ENCODE results near the gene PPP1R12C.
A peak's percentile ranks its signal among the peaks of the same experiment; 100 is the strongest.

Gene PPP1R12C

DNA sequence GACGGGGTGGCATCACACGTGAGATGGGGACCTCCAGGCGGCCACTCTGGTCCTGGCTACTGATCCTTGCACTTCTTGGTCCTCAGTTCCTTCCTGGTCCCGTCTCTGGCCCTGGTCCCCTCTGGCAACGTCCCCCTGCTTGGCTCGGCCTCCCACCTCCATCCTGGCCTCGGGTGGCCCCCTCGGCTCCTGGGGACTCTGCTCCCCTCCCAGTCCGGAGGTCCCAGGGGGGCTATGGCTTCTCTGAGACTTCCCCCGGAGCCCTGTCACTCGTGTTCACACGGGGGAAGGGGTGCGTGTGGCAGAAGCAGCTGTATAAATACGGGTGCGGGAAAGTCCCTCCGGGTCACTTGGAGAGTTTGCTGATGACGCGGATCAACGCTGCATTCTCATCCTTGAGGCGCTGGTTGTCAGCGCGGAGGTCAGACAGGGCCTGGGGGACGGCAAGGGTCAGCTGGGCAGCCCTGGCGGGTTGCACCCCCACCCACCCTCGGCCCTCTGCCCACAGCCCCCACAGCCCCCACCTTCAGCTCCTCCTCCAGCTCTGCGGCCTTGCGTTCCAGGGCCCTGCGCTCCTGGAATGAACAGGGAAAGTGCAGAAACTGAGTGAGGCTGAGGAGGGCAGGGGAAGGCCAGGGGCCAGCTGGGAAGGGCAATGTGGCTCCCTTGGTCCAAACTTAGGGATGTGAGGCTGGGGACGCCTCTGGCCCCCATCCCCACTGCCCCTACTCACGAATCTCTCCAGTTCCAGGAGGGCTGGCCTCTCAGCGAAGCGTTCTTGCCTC, 26.1 kb downstream of the PPP1R12C start:
- TF ChIP-seq, protein P1, sequence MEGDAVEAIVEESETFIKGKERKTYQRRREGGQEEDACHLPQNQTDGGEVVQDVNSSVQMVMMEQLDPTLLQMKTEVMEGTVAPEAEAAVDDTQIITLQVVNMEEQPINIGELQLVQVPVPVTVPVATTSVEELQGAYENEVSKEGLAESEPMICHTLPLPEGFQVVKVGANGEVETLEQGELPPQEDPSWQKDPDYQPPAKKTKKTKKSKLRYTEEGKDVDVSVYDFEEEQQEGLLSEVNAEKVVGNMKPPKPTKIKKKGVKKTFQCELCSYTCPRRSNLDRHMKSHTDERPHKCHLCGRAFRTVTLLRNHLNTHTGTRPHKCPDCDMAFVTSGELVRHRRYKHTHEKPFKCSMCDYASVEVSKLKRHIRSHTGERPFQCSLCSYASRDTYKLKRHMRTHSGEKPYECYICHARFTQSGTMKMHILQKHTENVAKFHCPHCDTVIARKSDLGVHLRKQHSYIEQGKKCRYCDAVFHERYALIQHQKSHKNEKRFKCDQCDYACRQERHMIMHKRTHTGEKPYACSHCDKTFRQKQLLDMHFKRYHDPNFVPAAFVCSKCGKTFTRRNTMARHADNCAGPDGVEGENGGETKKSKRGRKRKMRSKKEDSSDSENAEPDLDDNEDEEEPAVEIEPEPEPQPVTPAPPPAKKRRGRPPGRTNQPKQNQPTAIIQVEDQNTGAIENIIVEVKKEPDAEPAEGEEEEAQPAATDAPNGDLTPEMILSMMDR (conservative IDR thresholded peaks at IDR 0.05; ENCODE audit: low read length), result no peak
- no peak overlapping the region for H3K4me3 ChIP-seq (ENCODE audit: low read length)
- no peak for DNase-seq (ENCODE audit: low read depth)

DNA sequence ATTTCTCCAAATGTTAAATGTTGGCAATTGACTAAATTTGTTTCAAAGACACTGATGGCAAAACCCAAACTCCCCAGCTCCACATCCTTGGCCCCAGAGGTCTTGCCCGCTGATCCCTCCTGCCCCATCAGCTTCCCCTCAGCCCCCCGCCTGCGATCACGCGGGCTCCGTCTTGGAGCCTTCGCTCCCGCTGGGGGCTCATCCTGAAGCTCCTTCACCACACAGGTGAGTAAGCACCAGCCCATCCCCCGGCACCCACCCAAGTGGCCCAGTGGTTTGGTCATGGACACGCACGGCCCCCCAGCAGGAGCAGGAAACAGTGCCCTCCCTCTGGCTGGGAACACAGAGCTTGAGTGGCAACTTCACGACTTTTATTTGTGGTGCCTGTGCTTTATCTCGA, 26.9 kb downstream of the PPP1R12C start:
- TF ChIP-seq, protein P1 (conservative IDR thresholded peaks at IDR 0.05; ENCODE audit: low read length), result no peak
- no peak overlapping the region for H3K4me3 ChIP-seq (ENCODE audit: low read length)
- no peak for DNase-seq (ENCODE audit: low read depth)

DNA sequence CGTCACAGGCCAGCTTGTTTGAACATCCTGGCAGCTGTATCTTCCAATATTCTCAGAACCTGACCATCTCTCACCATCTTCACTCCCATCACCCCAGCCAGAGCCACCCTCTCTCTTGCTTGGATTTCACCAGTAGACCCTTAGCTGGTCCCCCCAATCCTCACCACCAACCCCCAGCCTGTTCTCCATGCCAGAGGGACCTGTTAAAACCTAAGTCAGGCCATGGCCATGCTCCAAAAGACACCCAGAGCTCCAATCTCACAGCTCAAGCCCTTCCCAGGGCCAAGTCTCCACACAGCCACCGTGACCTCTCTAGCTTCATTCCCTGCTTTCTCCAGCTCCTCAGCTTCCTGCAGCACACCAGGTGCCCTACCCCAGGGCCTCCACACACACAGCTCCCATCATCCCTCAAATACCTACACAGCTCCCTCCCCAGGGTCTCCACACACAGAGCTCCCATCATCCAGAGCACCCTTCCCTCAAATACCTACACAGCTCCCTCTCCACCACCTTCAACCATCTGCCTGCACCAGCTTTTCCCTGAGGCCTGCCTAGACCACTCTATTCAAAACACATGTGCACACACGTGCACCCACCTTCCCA, 28.0 kb downstream of the PPP1R12C start:
- no peak for DNase-seq (ENCODE audit: low read depth)
- TF ChIP-seq, protein P1 (conservative IDR thresholded peaks at IDR 0.05; ENCODE audit: low read length), result no peak
- no peak overlapping the region for H3K4me3 ChIP-seq (ENCODE audit: low read length)

DNA sequence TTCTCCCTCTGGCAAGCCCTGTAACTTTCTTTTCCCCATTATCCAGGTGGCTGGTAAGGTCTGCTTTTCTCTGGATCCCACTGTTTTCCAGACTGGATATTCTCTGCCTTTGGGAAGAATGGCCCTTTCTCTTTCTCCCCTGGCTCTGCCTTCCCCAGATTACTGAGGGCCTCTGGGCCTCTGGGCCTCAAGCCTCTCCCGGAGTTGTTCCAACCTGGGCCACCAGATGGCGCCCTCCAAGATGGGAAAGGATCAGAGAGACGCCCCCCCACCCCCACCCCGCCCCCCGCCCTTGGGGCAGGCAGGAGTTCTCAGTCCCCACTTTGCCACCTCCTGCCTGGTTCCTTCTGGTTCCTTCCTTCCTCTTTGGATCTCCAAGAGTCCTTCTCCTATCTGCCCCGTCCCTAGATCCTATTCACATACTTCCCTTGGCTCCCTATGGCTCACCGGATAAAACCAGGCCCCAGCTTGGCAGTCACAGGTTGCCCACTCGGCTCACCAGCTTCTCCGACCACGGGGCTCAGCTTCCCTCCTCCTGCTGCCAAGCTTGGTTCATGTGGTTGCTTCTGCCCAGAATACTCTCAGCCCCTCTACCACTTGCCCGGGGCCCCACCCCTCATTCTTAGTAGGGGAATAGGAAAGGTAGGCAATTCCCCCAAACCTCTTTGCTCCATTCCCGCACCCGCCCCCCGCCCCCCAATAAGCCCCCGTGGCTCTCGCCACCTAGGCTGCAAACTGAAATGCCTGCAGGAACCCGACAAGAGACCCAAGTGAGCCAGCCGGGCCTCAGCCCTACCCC, 28.7 kb downstream of the PPP1R12C start:
- TF ChIP-seq, protein P1 (conservative IDR thresholded peaks at IDR 0.05; ENCODE audit: low read length), result peak; percentile 63
- H3K4me3 ChIP-seq (ENCODE audit: low read length), result no peak overlapping the region
- peak; percentile 38 for DNase-seq (ENCODE audit: low read depth)

DNA sequence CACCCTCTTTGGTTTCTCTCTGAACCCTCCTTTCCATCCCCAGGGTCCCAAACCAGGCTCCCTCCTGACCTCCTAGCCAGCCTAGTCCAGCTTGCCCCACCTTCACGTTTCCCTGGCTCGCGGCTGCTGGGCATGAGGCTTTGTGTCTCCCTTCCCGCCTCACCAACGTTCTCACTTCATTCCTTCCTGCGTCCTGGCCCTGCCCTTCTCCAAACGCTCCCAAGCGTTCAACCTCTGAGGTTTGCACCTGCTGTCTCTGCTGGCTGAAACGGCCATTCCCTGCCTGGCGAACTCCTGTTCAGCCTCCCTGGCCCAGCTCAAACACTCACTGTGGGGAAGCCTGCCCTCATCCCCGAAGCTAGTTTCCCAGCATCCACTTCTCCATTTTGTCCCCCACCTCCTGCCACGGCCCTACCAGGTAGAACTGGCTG, 29.4 kb downstream of the PPP1R12C start:
- H3K4me3 ChIP-seq (ENCODE audit: low read length), result peak overlapping the region; percentile 66
- TF ChIP-seq, protein P1 (conservative IDR thresholded peaks at IDR 0.05; ENCODE audit: low read length), result no peak
- DNase-seq (ENCODE audit: low read depth), result no peak

DNA sequence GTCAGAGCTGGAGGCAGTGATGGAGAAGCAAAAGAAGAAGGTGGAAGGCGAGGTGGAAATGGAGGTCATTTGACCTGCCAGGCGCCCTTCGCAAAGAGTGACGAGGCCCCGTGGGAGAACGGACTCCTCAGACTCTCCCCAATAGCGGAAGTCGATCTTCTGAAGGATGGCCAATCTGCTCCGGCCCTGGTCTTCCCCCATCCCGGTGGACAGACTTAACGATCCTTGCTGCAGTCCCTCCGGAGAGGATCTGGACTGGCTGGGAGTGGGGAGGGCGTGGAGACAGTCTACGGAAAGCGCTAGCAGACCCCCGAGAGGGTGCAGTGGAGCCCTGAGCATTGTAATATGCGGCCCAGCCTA, 29.9 kb downstream of the PPP1R12C start:
- TF ChIP-seq, protein P1 (conservative IDR thresholded peaks at IDR 0.05; ENCODE audit: low read length), result no peak
- peak overlapping the region; percentile 66 for H3K4me3 ChIP-seq (ENCODE audit: low read length)
- peak; percentile 26 for DNase-seq (ENCODE audit: low read depth)
